Right lobe of liver (tissue), 6 donors: ENCODE measurements around the gene LRRC10B. TPM values are rescaled to one million over a fixed set of nuclear protein-coding genes. Genes with fewer than 3 reads are reported as not detected.

Experiments
- ATAC-seq, 4 donors: fragments of 200-7000 bp; cut with Tn5 transposase; one replicate each; pipeline ENCODE4 v1.9.1; 2020; ENCODE audit warnings: mild to moderate bottlenecking in 4 of 4, moderate library complexity in 4 of 4
- DNase-seq, 3 donors: peaks; one replicate each; pipeline ENCODE4 v3.0.0-alpha.2; 2020
- H3K27ac ChIP-seq, 3 donors: fragments of 200-600 bp; one replicate each; pipeline ENCODE4 v1.8.0; 2022
- H3K27me3 ChIP-seq, 2 donors: fragments of 200-600 bp; one replicate each; pipeline ENCODE4 v1.8.0; 2022
- H3K36me3 ChIP-seq, 4 donors: fragments of 200-600 bp; sonication (generic) in 1 of 4; one replicate each; pipeline versions ENCODE4 v1.5.1 to v1.8.0; 2017 to 2022; ENCODE audit warnings: control low read depth in 1 of 4
- H3K4me1 ChIP-seq, 4 donors: fragments of 200-600 bp; sonication (generic) in 1 of 4; one replicate each; pipeline versions ENCODE4 v1.5.1 to v1.8.0; 2017 to 2022; ENCODE audit warnings: control low read depth in 1 of 4
- H3K4me3 ChIP-seq, 3 donors: fragments of 200-600 bp; one replicate each; pipeline ENCODE4 v1.8.0; 2022
- H3K9me3 ChIP-seq, 4 donors: fragments of 200-600 bp; sonication (generic) in 1 of 4; one replicate each; pipeline versions ENCODE4 v1.5.1 to v1.8.0; 2017 to 2022; ENCODE audit warnings: control low read depth in 1 of 4
- CTCF ChIP-seq, 4 donors: fragments of 200-600 bp in 3 of 4; fragments of 450-650 bp in 1 of 4; IDR thresholded peaks; one replicate each; pipeline versions ENCODE4 v1.5.1 to v1.8.0; 2016 to 2022; ENCODE audit warnings: antibody characterized with exemption in 4 of 4, mild to moderate bottlenecking in 2 of 4
- POLR2A ChIP-seq: fragments of 450-650 bp; IDR thresholded peaks from one replicate; pipeline ENCODE4 v1.6.1; 2017; ENCODE audit warnings: antibody characterized with exemption, mild to moderate bottlenecking
- WGBS: methylation state at CpG from one replicate; pipeline ENCODE4 v1.1.6; 2018; ENCODE audit warnings: low coverage, low lambda C conversion rate; ENCODE audit not compliant: insufficient coverage; ENCODE audit errors: missing lambda C conversion rate; 5-methylcytosine and 5-hydroxymethylcytosine counted together
- intact Hi-C, 2 donors: fragments of 100-400 bp; cut with DNase I; formaldehyde crosslinking; loops; one replicate each; pipeline versions ENCODE4 v1.11.2 to v1.14.1; 2022
- total RNA-seq, 6 experiments: library from RNA; depleted of rRNA in 2 of 6; stranded (reverse); fragments of >200 nt in 2 of 6; fragmentation: NEBNext Ultra II Directional in 3 of 6; extraction: Animal tissue kit (Norgen Biotek cat#: 25700) in 3 of 6; gene quantifications; one replicate each; pipeline versions ENCODE4 v1.1.0 to v1.2.4, GENCODE V29; 2016 to 2023
- donor health status: DM: no; HTN: yes; CAD: no.
- donor health status: DM: no; HTN: no; CAD: no.
- donor health status: DM: no; HTN: no; CAD: no.
- donor health status: DM: no; HTN: yes; CAD: no.
- donor health status: DM: no; HTN: yes; CAD: no.

The LRRC10B gene
- total RNA-seq, 6 experiments from 2014 or later: not detected

GRCh38 chr11:61494381-61494961, 14.1 kb upstream of the LRRC10B start:
- intact Hi-C loops: no loop called here
- peaks cover 0 to 15% (median 7%) of the 10 kb centered on the region in 4 donors for H3K4me1 ChIP-seq
- TF ChIP-seq POLR2A: no peak
- TF ChIP-seq CTCF (IDR thresholded peaks at IDR 0.05): no peak
- H3K9me3 ChIP-seq: no peaks in the 10 kb centered on the region
- WGBS: 6% methylated on average over 6 of the region's 9 CpGs
- H3K4me3 ChIP-seq: no peak overlapping the region
- ATAC-seq (no peak), DNase-seq (no peak)
- no peak overlapping the region for H3K27ac ChIP-seq
- H3K27me3 ChIP-seq: no peaks in the 10 kb centered on the region
- no peaks in the 10 kb centered on the region for H3K36me3 ChIP-seq

- Histone ChIP-seq H3K9me3 (no peaks in the 10 kb centered on the region), H3K4me1 (no peaks in the 10 kb centered on the region), H3K27me3 (no peaks in the 10 kb centered on the region), H3K36me3 (no peaks in the 10 kb centered on the region), H3K4me3 (no peak overlapping the region), H3K27ac (no peak overlapping the region)
- intact Hi-C loops: no loop called here
- DNase-seq (no peak), ATAC-seq (no peak)
- WGBS: 76% methylated on average over 2 of the region's 26 CpGs
- TF ChIP-seq POLR2A: no peak
- no peak for TF ChIP-seq CTCF (IDR thresholded peaks at IDR 0.05)
These were observed 12.5 kb upstream of the LRRC10B start for GRCh38 chr11:61495801-61496601.

GRCh38 chr11:61496602-61497400, 11.7 kb upstream of the LRRC10B start:
- Histone ChIP-seq H3K27me3 (no peaks in the 10 kb centered on the region), H3K4me1 (no peaks in the 10 kb centered on the region), H3K4me3 (no peak overlapping the region), H3K27ac (no peak overlapping the region), H3K9me3 (no peaks in the 10 kb centered on the region), H3K36me3 (no peaks in the 10 kb centered on the region)
- intact Hi-C loops: no loop called here
- TF ChIP-seq CTCF (IDR thresholded peaks at IDR 0.05) (no peak), POLR2A (no peak)
- 95% methylated on average over 7 of the region's 15 CpGs for WGBS
- DNase-seq (no peak), ATAC-seq (no peak)

GRCh38 chr11:61497473-61497872, 11.1 kb upstream of the LRRC10B start:
- TF ChIP-seq CTCF (IDR thresholded peaks at IDR 0.05): no peak
- TF ChIP-seq POLR2A: no peak
- Histone ChIP-seq H3K4me3 (no peak overlapping the region), H3K36me3 (no peaks in the 10 kb centered on the region), H3K27ac (no peak overlapping the region), H3K4me1 (no peaks in the 10 kb centered on the region), H3K27me3 (no peaks in the 10 kb centered on the region), H3K9me3 (no peaks in the 10 kb centered on the region)
- DNase-seq: no peak
- whole genome bisulfite sequencing: 61% methylated on average over 2 of the region's 2 CpGs
- ATAC-seq: no peak
- intact Hi-C loops: no loop called here
